T-cell (primary cell): Measurements from ENCODE around the gene GINS2. TPM values are rescaled to one million over a fixed set of nuclear protein-coding genes. Genes with fewer than 3 reads are reported as not detected.

Experiments
- ATAC-seq, 4 experiments: fragments of 200-7000 bp in 3 of 4; fragments of 150-1000 bp in 1 of 4; cut with Tn5 transposase; replicated peaks in 1 of 4; 1 replicate in 3 of 4; 2 replicates in 1 of 4; pipeline ENCODE4 v1.10.0; 2021; ENCODE audit warnings: moderate library complexity in 3 of 4, mild to moderate bottlenecking in 2 of 4, moderate number of reproducible peaks in 1 of 4
- CTCF ChIA-PET, 2 donors: fragments of 300-600 bp; sonication (Branson Sonifier 250); formaldehyde crosslinking; loops; one replicate each; lab custom pipeline; 2022; ENCODE audit warnings: antibody characterized with exemption in 2 of 2; lab: Charles Lee
- POLR2A ChIA-PET, 2 donors: fragments of 300-600 bp; sonication (Branson Sonifier 250); formaldehyde crosslinking; loops; one replicate each; lab custom pipeline; 2022; ENCODE audit warnings: antibody characterized with exemption in 2 of 2; lab: Charles Lee
- DNase-seq, 35 experiments: peaks; one replicate each; pipeline versions ENCODE4 v3.0.0 to v3.0.0-alpha.2; 2013 to 2023
- H3K27ac ChIP-seq: one replicate; pipeline ENCODE4 v1.5.1; 2013; ENCODE audit warnings: low read length
- H3K27me3 ChIP-seq, 2 experiments: replicated peaks in 1 of 2; 1 replicate in 1 of 2; 2 replicates in 1 of 2; pipeline versions ENCODE4 v1.6.1 to v1.7.0; 2013; ENCODE audit warnings: low read length in 1 of 2, mixed read lengths in 1 of 2; ENCODE audit not compliant: control insufficient read depth in 2 of 2, insufficient read depth in 2 of 2; ENCODE audit errors: extremely low read depth in 1 of 2
- H3K36me3 ChIP-seq, 2 donors: 1 replicate in 1 of 2; 2 replicates in 1 of 2; pipeline versions ENCODE4 v1.6.1 to v1.7.0; 2013; ENCODE audit warnings: low read length in 1 of 2; ENCODE audit not compliant: control insufficient read depth in 2 of 2, insufficient read depth in 1 of 2; ENCODE audit errors: extremely low read depth in 1 of 2
- H3K4me1 ChIP-seq, 2 experiments: 1 replicate in 1 of 2; 2 replicates in 1 of 2; pipeline versions ENCODE4 v1.6.1 to v1.7.0; 2013; ENCODE audit warnings: low read length in 2 of 2, mixed read lengths in 1 of 2; ENCODE audit not compliant: insufficient read depth in 2 of 2, control insufficient read depth in 1 of 2; ENCODE audit errors: extremely low read depth in 1 of 2
- H3K4me3 ChIP-seq, 2 donors: 1 replicate in 1 of 2; 2 replicates in 1 of 2; pipeline versions ENCODE4 v1.5.1 to v1.7.0; 2013; ENCODE audit warnings: mild to moderate bottlenecking in 2 of 2, low read length in 1 of 2, moderate library complexity in 1 of 2; ENCODE audit not compliant: control insufficient read depth in 1 of 2; ENCODE audit errors: extremely low read depth in 1 of 2
- H3K9me3 ChIP-seq: 2 replicates; pipeline ENCODE4 v1.7.0; 2013
- H3K27ac Mint-ChIP-seq, 2 donors: one replicate each; pipeline ENCODE4 v1.8.0; 2020 to 2021; ENCODE audit warnings: mild to moderate bottlenecking in 2 of 2, mixed read lengths in 2 of 2
- H3K27me3 Mint-ChIP-seq, 2 donors: one replicate each; pipeline ENCODE4 v1.8.0; 2021 to 2022; ENCODE audit warnings: mixed read lengths in 2 of 2
- H3K36me3 Mint-ChIP-seq: one replicate; pipeline ENCODE4 v1.8.0; 2021; ENCODE audit warnings: mixed read lengths
- H3K4me1 Mint-ChIP-seq, 3 donors: one replicate each; pipeline ENCODE4 v1.8.0; 2020 to 2022; ENCODE audit warnings: mixed read lengths in 3 of 3, mild to moderate bottlenecking in 1 of 3
- H3K4me3 Mint-ChIP-seq, 3 donors: one replicate each; pipeline ENCODE4 v1.8.0; 2020 to 2022; ENCODE audit warnings: mild to moderate bottlenecking in 3 of 3, mixed read lengths in 3 of 3, moderate library complexity in 3 of 3
- H3K9me3 Mint-ChIP-seq, 3 donors: one replicate each; pipeline ENCODE4 v1.8.0; 2020 to 2022; ENCODE audit warnings: mixed read lengths in 3 of 3
- WGBS: methylation state at CpG from one replicate; pipeline ENCODE4 v1.1.5; 2013; ENCODE audit warnings: missing lambda C conversion rate; ENCODE audit not compliant: insufficient coverage; 5-methylcytosine and 5-hydroxymethylcytosine counted together
- total RNA-seq, 35 experiments: library from RNA in 6 of 35; stranded (reverse) in 6 of 35; fragments of 120-200 nt in 1 of 35; gene quantifications; one replicate each; pipeline versions ENCODE4 v1.2.1 to v1.2.4 and lab custom pipeline; 2013 to 2026

GINS2 gene
- total RNA-seq, 5 donors from 2014 or later (not counting 1 experiment from before 2014, with no cell fraction given), result 1.1 to 3.7 (median 1.6) TPM

- Histone ChIP-seq H3K36me3 (peaks cover 3 to 23% of the 10 kb centered on the region in 2 donors), H3K27me3 (no peaks in the 10 kb centered on the region), H3K4me1 (peaks cover 0 to 10% of the 10 kb centered on the region in 2 experiments), H3K27ac (no peak overlapping the region), H3K4me3 (no peak overlapping the region), H3K9me3 (no peaks in the 10 kb centered on the region)
- WGBS, result 51% methylated on average over 30 of the region's 42 CpGs
- ChIA-PET POLR2A (no interaction called here), CTCF (interaction anchor here in 1 of 2 donors (0.6 to 1.4 kb wide), 2 partner anchors 8 to 15 kb away, joined by 3 to 4 read pairs; no protein-coding TSS in a partner anchor)
- H3K27ac Mint-ChIP-seq, result no peak overlapping the region
- ATAC-seq (peak in 1 of 4 experiments; percentile 28), DNase-seq (peak in 2 of 35 experiments; percentile 14 to 16)
- peaks cover 0 to 4% (median 0%) of the 10 kb centered on the region in 3 donors for H3K4me1 Mint-ChIP-seq
- H3K36me3 Mint-ChIP-seq, result peaks cover 7% of the 10 kb centered on the region
- H3K9me3 Mint-ChIP-seq, result no peaks in the 10 kb centered on the region
- no peaks in the 10 kb centered on the region for H3K27me3 Mint-ChIP-seq
- H3K4me3 Mint-ChIP-seq, result no peak overlapping the region
Measured at GRCh38 chr16:85650844-85651628, 37.7 kb downstream of the GINS2 start.

DNA sequence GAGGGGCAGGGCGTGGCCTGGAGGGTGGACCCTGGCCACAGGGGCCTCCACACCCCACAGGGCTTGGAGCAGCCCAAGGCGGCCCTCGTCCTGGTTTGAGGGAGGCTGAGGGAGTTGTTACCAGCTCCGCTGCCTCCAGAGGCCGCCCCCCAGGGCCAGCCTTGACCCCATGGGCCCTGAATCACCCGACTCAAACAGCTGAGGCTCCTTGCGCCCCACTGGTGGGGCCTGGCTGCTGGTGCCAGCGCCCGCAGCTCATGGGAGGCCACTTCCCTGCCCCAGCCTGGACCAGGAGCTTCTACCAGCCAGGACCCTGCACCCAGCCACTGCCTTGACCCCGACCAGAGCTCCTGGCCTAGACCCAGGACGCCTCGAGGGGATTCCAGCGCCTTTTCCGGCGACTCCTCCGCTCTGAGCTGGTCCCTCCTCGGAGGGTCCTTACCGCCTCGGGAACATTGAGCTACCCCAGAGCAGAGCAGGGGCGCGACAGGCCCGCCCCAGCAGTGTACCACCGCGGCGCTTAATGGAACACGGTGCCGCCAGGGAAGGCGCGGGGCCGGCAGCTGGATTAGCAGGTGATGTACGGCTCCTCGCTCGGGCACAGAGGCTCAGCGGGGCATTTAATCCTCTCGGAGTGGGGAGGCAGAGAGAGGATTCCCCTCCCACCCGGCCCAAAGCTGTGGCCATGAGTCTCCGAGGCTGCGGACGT, 38.5 kb downstream of the GINS2 start:
- no peak for ATAC-seq
- H3K36me3 Mint-ChIP-seq, result peaks cover 2% of the 10 kb centered on the region
- H3K36me3 ChIP-seq, result peaks cover 3 to 17% of the 10 kb centered on the region in 2 donors
- H3K27ac ChIP-seq, result no peak overlapping the region
- H3K9me3 Mint-ChIP-seq, result no peaks in the 10 kb centered on the region
- H3K4me3 Mint-ChIP-seq, result no peak overlapping the region
- H3K4me1 Mint-ChIP-seq, result peaks cover 0 to 7% (median under 1%) of the 10 kb centered on the region in 3 donors
- no peak for DNase-seq
- POLR2A ChIA-PET, result no interaction called here
- CTCF ChIA-PET, result interaction anchor here in 1 of 2 donors (0.6 to 1.4 kb wide), 2 partner anchors 9 to 16 kb away, joined by 3 to 4 read pairs; no protein-coding TSS in a partner anchor
- peaks cover 0 to 13% of the 10 kb centered on the region in 2 experiments for H3K4me1 ChIP-seq
- H3K27ac Mint-ChIP-seq, result no peak overlapping the region
- 98% methylated on average over 30 of the region's 39 CpGs for WGBS
- H3K27me3 ChIP-seq, result no peaks in the 10 kb centered on the region
- no peak overlapping the region for H3K4me3 ChIP-seq
- H3K9me3 ChIP-seq, result no peaks in the 10 kb centered on the region
- no peaks in the 10 kb centered on the region for H3K27me3 Mint-ChIP-seq

DNA sequence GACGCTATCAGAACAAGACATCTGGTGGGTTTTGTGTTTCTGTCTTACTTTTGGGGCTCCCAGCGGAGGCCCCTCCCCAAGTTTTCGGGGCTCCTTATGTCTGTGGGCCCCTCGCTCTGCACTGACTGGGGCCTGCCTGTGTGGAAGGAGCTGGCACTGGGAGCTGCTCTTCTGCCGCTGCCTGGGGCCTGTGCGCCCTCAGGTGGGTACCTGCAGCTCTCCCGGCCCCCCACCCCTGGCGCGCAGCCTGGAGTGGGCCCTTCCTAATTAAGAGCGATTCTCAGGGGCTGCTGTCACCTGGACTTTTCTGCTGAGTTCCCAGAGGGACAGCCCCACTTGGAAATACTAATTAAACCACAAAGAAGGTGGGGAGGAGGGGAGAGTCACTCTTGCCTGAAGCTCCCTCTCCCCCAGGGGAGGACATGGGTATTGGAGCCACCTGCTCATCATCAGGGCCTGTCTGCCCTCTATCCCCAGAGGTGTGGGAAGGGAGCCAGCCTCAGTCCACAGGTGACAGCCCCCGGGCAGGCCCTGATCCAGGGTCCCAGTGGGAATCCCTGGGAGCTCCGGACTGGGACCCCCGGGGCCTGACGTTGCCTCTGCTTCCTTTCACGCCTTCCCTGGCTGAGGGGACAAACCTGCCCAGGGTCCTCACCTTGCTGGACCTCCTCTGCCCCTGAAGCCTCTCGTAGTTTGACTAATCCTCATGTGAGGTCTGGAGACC, 39.2 kb downstream of the GINS2 start:
- WGBS, result 89% methylated on average over 12 of the region's 16 CpGs
- H3K9me3 Mint-ChIP-seq, result no peaks in the 10 kb centered on the region
- no peak overlapping the region for H3K27ac Mint-ChIP-seq

DNA sequence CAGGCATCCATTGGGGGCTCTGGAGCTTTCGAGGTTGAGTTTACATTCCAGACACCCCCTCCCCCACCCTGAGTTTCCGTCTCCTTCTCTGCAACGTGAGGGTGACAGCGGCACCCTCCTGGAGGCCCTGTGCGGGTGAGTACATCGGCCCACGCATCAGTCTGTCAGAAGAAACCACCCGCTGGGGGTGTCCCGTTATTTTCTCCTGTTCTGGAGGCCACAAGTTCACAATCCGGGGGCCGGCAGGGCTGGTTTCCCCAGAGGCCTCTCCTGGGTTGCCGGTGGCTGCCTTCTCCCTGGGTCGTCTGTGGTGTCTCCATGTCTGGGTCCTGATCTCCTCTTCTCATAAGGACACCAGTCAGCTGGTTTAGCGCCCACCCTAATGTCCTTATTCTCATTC, 39.9 kb downstream of the GINS2 start:
- WGBS, result 59% methylated on average over 12 of the region's 14 CpGs
- Mint-ChIP-seq H3K36me3 (peaks cover 2% of the 10 kb centered on the region), H3K9me3 (no peaks in the 10 kb centered on the region), H3K4me1 (peaks cover 6 to 18% (median 11%) of the 10 kb centered on the region in 3 donors), H3K27me3 (no peaks in the 10 kb centered on the region), H3K27ac (no peak overlapping the region), H3K4me3 (no peak overlapping the region)
- POLR2A ChIA-PET, result no interaction called here
- H3K36me3 ChIP-seq, result peaks cover 3 to 4% of the 10 kb centered on the region in 2 donors
- DNase-seq, result no peak
- no peak for ATAC-seq
- H3K27ac ChIP-seq, result no peak overlapping the region
- H3K4me3 ChIP-seq, result no peak overlapping the region
- H3K4me1 ChIP-seq, result peaks cover 0 to 25% of the 10 kb centered on the region in 2 experiments
- no peaks in the 10 kb centered on the region for H3K9me3 ChIP-seq
- CTCF ChIA-PET, result no interaction called here
- H3K27me3 ChIP-seq, result no peaks in the 10 kb centered on the region

More for the DNA sequence above, 39.2 kb downstream of the GINS2 start:
- Histone ChIP-seq H3K4me3 (no peak overlapping the region), H3K9me3 (no peaks in the 10 kb centered on the region), H3K27ac (no peak overlapping the region), H3K36me3 (peaks cover 3 to 12% of the 10 kb centered on the region in 2 donors), H3K4me1 (peaks cover 0 to 19% of the 10 kb centered on the region in 2 experiments), H3K27me3 (no peaks in the 10 kb centered on the region)
- peaks cover 2% of the 10 kb centered on the region for H3K36me3 Mint-ChIP-seq
- no peaks in the 10 kb centered on the region for H3K27me3 Mint-ChIP-seq
- no peak for ATAC-seq
- no peak for DNase-seq
- ChIA-PET CTCF (no interaction called here), POLR2A (no interaction called here)
- H3K4me1 Mint-ChIP-seq, result peaks cover under 1 to 13% (median 6%) of the 10 kb centered on the region in 3 donors
- H3K4me3 Mint-ChIP-seq, result no peak overlapping the region

GRCh38 chr16:85648070-85648714, 40.6 kb downstream of the GINS2 start:
- CTCF ChIA-PET, result no interaction called here
- peaks cover 2% of the 10 kb centered on the region for H3K36me3 Mint-ChIP-seq
- no peak for DNase-seq

More at GRCh38 chr16:85648070-85648714, 40.6 kb downstream of the GINS2 start:
- Histone ChIP-seq H3K27ac (no peak overlapping the region), H3K9me3 (no peaks in the 10 kb centered on the region), H3K4me1 (peaks cover 0 to 27% of the 10 kb centered on the region in 2 experiments), H3K27me3 (no peaks in the 10 kb centered on the region), H3K4me3 (no peak overlapping the region), H3K36me3 (peaks cover 2 to 3% of the 10 kb centered on the region in 2 donors)
- H3K9me3 Mint-ChIP-seq, result no peaks in the 10 kb centered on the region
- no peaks in the 10 kb centered on the region for H3K27me3 Mint-ChIP-seq
- H3K4me3 Mint-ChIP-seq, result no peak overlapping the region
- no peak for ATAC-seq
- H3K4me1 Mint-ChIP-seq, result peaks cover 6 to 18% (median 11%) of the 10 kb centered on the region in 3 donors
- POLR2A ChIA-PET, result no interaction called here
- WGBS, result 93% methylated on average over 23 of the region's 26 CpGs
- no peak overlapping the region for H3K27ac Mint-ChIP-seq
